Panc1 (cell line): ENCODE data around the gene IFIT5.

Source experiments
- CTCF ChIP-seq: fragments of 450-650 bp; IDR thresholded peaks from 2 replicates; pipeline ENCODE4 v1.5.1; 2017; ENCODE audit warnings: mild to moderate bottlenecking
- SIN3A ChIP-seq: IDR thresholded peaks from 2 replicates; pipeline ENCODE4 v1.6.1; 2012; ENCODE audit warnings: low read depth, mild to moderate bottlenecking, low read length, moderate library complexity, borderline replicate concordance; ENCODE audit not compliant: insufficient read depth
- TCF7L2 ChIP-seq: IDR thresholded peaks from 2 replicates; pipeline ENCODE4 v1.6.1; 2011; ENCODE audit warnings: mild to moderate bottlenecking, low read depth, low read length, inconsistent platforms

- no peak for TF ChIP-seq CTCF
- TF ChIP-seq SIN3A, result no peak
- no peak for TF ChIP-seq TCF7L2
Observed at GRCh38 chr10:89382757-89383156, 31.6 kb upstream of the IFIT5 start.
